Right cardiac atrium (tissue), 5 donors: ENCODE measurements around the gene CACNA1D. TPM values are rescaled to one million over a fixed set of nuclear protein-coding genes. Genes with fewer than 3 reads are reported as not detected.
"Not testable (repeated sequence)": the region's sequence is repeated elsewhere in the genome, so short reads cannot be mapped to it uniquely, and the experiment has no call there.

ENCODE experiments used
- ATAC-seq, 2 donors: fragments of 200-7000 bp; cut with Tn5 transposase; one replicate each; pipeline versions ENCODE4 v1.8.0 to v1.9.1; 2020; ENCODE audit warnings: moderate library complexity in 2 of 2, mild to moderate bottlenecking in 1 of 2
- DNase-seq, 3 donors: peaks; one replicate each; pipeline ENCODE4 v3.0.0-alpha.2; 2020
- H3K27ac ChIP-seq: one replicate; pipeline ENCODE4 v1.5.1; 2013; ENCODE audit warnings: mild to moderate bottlenecking, low read length, control low read depth, moderate library complexity
- H3K27me3 ChIP-seq: one replicate; pipeline ENCODE4 v1.6.1; 2013; ENCODE audit not compliant: control insufficient read depth, insufficient read depth
- H3K4me1 ChIP-seq: one replicate; pipeline ENCODE4 v1.6.1; 2013; ENCODE audit warnings: low read length; ENCODE audit not compliant: control insufficient read depth, insufficient read depth
- H3K4me3 ChIP-seq: one replicate; pipeline ENCODE4 v1.5.1; 2013; ENCODE audit warnings: low read length, control low read depth
- H3K9me3 ChIP-seq: one replicate; pipeline ENCODE4 v1.6.1; 2013; ENCODE audit warnings: low read length; ENCODE audit not compliant: control insufficient read depth
- WGBS: extraction: QIAGEN DNeasy Blood & Tissue Kit; methylation state at CpG from one replicate; pipeline ENCODE4 v1.1.7; 2013; 5-methylcytosine and 5-hydroxymethylcytosine counted together
- intact Hi-C, 4 donors: fragments of 100-400 bp; cut with DNase I; formaldehyde crosslinking; loops; one replicate each; pipeline versions ENCODE4 v1.11.0 to v1.14.0; 2022 to 2023
- long read RNA-seq, 4 donors: library from polyadenylated mRNA; unstranded; transcript quantifications; one replicate each; pipeline ENCODE4 v2.0.0, GENCODE V29; 2020 to 2021
- polyA plus RNA-seq: library from polyadenylated mRNA; stranded (reverse); fragments of 200-250 nt; gene quantifications from one replicate; pipeline ENCODE4 v1.2.3, GENCODE V29; 2013
- total RNA-seq, 4 donors: library from RNA; stranded (reverse); fragmentation: NEBNext Ultra II Directional; extraction: Animal tissue kit (Norgen Biotek cat#: 25700); gene quantifications; one replicate each; pipeline ENCODE4 v1.2.1, GENCODE V29; 2021
- donor health status: healthy with polysubstance abuse.
- donor health status: DM: no; HTN: yes; CAD: no.
- donor health status: DM: no; HTN: no; CAD: no.
- donor health status: DM: no; HTN: yes; CAD: no; lungs with severe emphysema.
- donor health status: DM: yes; HTN: yes; CAD: no.

CACNA1D gene
- total RNA-seq (10 to 100 TPM in 3 of 4 donors, 1 to 10 TPM in 1; 8.5 to 11.3 (median 10.5) TPM), polyA plus RNA-seq (3.7 TPM)
- long read RNA-seq, donor 1, partial matches to known transcripts: 3 of 5 reads
- long read RNA-seq, donor 1, other reads (novel, unspliced or antisense): 2 of 5 reads
- long read RNA-seq, donor 2, partial matches to known transcripts: 0 of 1 reads
- long read RNA-seq, donor 2, other reads (novel, unspliced or antisense): 1 of 1 reads
- long read RNA-seq, donor 3, partial matches to known transcripts: 4 of 8 reads
- long read RNA-seq, donor 3, other reads (novel, unspliced or antisense): 4 of 8 reads
- long read RNA-seq, donor 4, partial matches to known transcripts: 1 of 2 reads
- long read RNA-seq, donor 4, other reads (novel, unspliced or antisense): 1 of 2 reads

GRCh38 chr3:53493963-53494791 is at the start of gene CACNA1D:
Gene CACNA1D (plus strand): TSS chr3:53494611. CDS start chr3:53495167, 556 bp downstream.
- peaks cover 2% of the 10 kb centered on the region for H3K27me3 ChIP-seq

GRCh38 chr3:53457068-53457467 is 37.3 kb upstream of the CACNA1D start:
- Histone ChIP-seq H3K27me3 (no peaks in the 10 kb centered on the region), H3K27ac (no peak overlapping the region), H3K4me3 (no peak overlapping the region), H3K9me3 (no peaks in the 10 kb centered on the region), H3K4me1 (no peaks in the 10 kb centered on the region)
- DNase-seq (no peak), ATAC-seq (no peak)
- intact Hi-C loops: no loop called here

More at GRCh38 chr3:53493963-53494791, at the start of gene CACNA1D:
- 1% methylated on average over 121 of the region's 122 CpGs for WGBS
- DNase-seq: peak; percentile 21 to 55 (median 52)
- no peak within 1 kb of the TSS for H3K27ac ChIP-seq
- H3K9me3 ChIP-seq: no peaks in the 10 kb centered on the region
- peak; percentile 20 to 65 for ATAC-seq
- peaks cover 2% of the 10 kb centered on the region for H3K4me1 ChIP-seq
- intact Hi-C loops: no loop called here
- peak within 1 kb of the TSS; percentile 52 for H3K4me3 ChIP-seq

- DNase-seq: no peak
- whole genome bisulfite sequencing: 68% methylated on average over 1 of the region's 1 CpG
- Histone ChIP-seq H3K4me1 (no peaks in the 10 kb centered on the region), H3K4me3 (no peak overlapping the region), H3K9me3 (peaks cover 2% of the 10 kb centered on the region), H3K27me3 (no peaks in the 10 kb centered on the region), H3K27ac (no peak overlapping the region)
- intact Hi-C loops: no loop called here
- ATAC-seq: no peak
Measured at GRCh38 chr3:53460326-53460725, 34.1 kb upstream of the CACNA1D start.

GRCh38 chr3:53464424-53464823 is 30.0 kb upstream of the CACNA1D start:
- Histone ChIP-seq H3K27me3 (no peaks in the 10 kb centered on the region), H3K27ac (no peak overlapping the region), H3K4me3 (no peak overlapping the region), H3K9me3 (peaks cover 2% of the 10 kb centered on the region), H3K4me1 (no peaks in the 10 kb centered on the region)
- 88% methylated on average over 3 of the region's 3 CpGs for WGBS
- intact Hi-C loops: no loop called here
- no peak for DNase-seq
- ATAC-seq: no peak

- ATAC-seq, DNase-seq, H3K9me3 ChIP-seq, intact Hi-C loops, H3K27ac ChIP-seq, H3K27me3 ChIP-seq, H3K4me3 ChIP-seq, H3K4me1 ChIP-seq: not testable (repeated sequence)
- WGBS: 85% methylated on average over 7 of the region's 7 CpGs
Measured at GRCh38 chr3:53469758-53470157, 24.7 kb upstream of the CACNA1D start.

DNA sequence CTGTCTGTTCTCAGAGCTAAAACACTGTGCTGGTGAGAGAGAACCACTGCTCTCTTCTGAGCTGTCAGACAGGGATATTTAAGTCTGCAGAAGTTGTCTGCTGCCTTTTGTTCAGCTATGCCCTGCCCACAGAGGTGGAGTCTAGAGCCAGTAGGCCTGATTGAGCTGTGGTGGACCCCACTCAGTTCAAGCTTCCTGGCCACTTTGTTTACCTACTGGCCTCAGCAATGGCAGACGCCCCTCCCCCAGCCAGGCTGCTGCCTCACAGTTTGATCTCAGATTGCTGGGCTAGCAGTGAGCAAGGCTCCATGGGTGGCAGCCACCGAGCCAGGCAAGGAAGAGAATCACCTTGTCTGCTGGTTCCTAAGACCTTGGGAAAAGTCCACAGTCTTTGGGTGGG is 21.0 kb upstream of the CACNA1D start:
- intact Hi-C loops: no loop called here
- H3K27me3 ChIP-seq: no peaks in the 10 kb centered on the region
- DNase-seq: no peak
- H3K9me3 ChIP-seq: no peaks in the 10 kb centered on the region
- no peak for ATAC-seq
- H3K4me1 ChIP-seq: no peaks in the 10 kb centered on the region
- WGBS: 56% methylated on average over 2 of the region's 2 CpGs
- no peak overlapping the region for H3K27ac ChIP-seq
- H3K4me3 ChIP-seq: no peak overlapping the region

GRCh38 chr3:53476372-53476771 is 18.0 kb upstream of the CACNA1D start:
- H3K9me3 ChIP-seq, H3K27ac ChIP-seq, DNase-seq, ATAC-seq, intact Hi-C loops, H3K4me1 ChIP-seq, H3K27me3 ChIP-seq, H3K4me3 ChIP-seq: not testable (repeated sequence)
- 97% methylated on average over 3 of the region's 3 CpGs for WGBS

DNA sequence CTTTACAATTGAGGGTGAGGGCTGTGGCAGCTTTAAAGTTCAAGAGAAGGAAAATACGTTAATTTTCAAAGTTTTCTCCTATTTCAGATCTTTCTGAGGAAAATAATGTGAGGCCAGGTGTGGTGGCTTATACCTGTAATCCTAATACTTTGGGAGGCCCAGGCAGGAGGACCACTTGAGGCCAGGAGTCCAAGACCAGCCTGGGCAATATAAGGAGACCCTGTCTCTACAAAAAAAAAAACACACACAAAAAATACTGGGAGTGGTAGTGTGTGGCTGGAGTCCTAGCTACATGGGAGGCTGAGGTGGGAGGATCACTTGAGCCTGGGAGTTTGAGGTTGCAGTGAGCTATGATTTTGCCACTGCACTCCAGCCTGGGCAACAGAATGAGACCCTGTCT is 16.7 kb upstream of the CACNA1D start:
- H3K4me1 ChIP-seq, ATAC-seq, H3K9me3 ChIP-seq, intact Hi-C loops, H3K27me3 ChIP-seq, DNase-seq, H3K27ac ChIP-seq, H3K4me3 ChIP-seq: not testable (repeated sequence)
- 68% methylated on average over 1 of the region's 1 CpG for WGBS

DNA sequence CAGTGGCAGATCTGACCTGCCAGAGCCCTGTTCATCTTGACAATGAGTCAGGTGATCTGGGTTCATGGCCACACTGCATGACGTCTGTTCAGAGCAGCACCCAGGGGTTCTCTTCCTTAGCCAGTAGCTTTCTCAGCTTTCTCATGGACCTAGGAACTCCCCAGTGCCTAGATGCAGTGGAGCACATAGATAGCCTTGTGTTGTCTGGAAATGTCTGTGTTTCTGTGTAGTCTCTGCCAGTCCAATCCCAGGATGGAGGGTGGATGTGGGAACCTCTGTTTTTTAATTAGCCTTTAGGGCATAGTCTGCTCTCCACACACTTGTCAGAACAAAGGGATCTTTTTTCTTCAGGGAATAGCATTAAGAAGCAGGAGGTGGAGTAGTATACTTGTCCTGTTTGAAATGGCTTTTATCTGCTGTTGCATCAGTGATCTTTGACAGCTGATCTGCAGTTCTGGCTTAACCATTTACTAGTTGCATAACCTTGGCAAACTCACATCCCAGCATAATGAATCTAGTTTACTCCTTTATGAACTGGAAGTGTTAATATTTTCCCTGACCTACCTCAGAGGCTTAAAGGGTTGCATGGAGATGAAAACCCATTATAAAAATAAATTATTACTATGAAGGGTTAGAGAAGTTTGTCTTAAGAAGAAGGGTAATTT is 16.1 kb upstream of the CACNA1D start:
- H3K27me3 ChIP-seq: no peaks in the 10 kb centered on the region
- DNase-seq: no peak
- no peak overlapping the region for H3K27ac ChIP-seq
- no peak overlapping the region for H3K4me3 ChIP-seq
- intact Hi-C loops: no loop called here
- no peaks in the 10 kb centered on the region for H3K4me1 ChIP-seq
- no peaks in the 10 kb centered on the region for H3K9me3 ChIP-seq
- ATAC-seq: peak in 1 of 2 donors; percentile 16
- WGBS: 51% methylated on average over 1 of the region's 1 CpG

DNA sequence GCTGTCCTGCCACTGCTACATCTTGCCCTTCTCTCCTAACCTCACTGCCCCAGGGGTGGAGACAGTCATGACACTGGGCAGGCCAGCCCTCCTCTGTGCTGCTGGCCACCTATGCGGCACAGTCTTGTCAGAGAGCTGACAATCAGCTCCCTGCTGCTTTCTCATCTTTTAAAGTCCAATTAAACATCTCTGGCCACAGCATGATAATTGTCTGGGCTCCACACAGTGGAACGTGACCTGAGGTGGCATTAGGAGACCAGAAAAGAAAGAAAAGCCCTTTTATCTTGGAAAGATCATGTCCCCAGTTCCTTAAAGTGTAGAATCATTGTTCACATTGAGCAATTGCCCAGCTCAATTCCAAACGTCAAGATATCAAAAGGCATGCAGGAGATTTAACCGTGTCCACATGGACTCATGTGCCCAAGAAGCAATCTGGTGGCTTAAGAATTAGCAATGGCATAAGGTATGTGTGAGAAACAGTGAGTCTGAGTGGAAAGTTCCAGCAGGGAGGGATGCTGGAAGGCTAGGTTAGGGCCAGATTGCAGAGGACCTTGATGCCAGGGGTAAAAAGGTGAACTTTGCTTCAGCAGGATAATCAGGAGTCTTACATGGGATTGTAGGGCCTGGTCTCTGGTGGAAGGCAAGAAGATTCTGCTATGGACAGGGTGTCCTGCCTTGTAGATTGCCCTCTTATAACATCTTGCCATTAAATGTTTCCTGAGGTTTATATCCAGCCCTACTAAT is 15.3 kb upstream of the CACNA1D start:
- H3K4me3 ChIP-seq: no peak overlapping the region
- intact Hi-C loops: no loop called here
- DNase-seq (no peak), ATAC-seq (no peak)
- no peaks in the 10 kb centered on the region for H3K4me1 ChIP-seq
- H3K9me3 ChIP-seq: no peaks in the 10 kb centered on the region
- H3K27me3 ChIP-seq: no peaks in the 10 kb centered on the region
- no peak overlapping the region for H3K27ac ChIP-seq
- 63% methylated on average over 4 of the region's 4 CpGs for WGBS
